Fibroblast of skin of right quadriceps (primary cell): ENCODE results near the gene DIS3L2.
"Not testable (repeated sequence)": the region's sequence is repeated elsewhere in the genome, so short reads cannot be mapped to it uniquely, and the experiment has no call there.

ENCODE experiments used
- DNase-seq: peaks from one replicate; pipeline ENCODE4 v3.0.0-alpha.2; 2013

The DIS3L2 gene

GRCh38 chr2:232363784-232364615 is 402.5 kb downstream of the DIS3L2 start:
- DNase-seq: peak; percentile 8

DNA sequence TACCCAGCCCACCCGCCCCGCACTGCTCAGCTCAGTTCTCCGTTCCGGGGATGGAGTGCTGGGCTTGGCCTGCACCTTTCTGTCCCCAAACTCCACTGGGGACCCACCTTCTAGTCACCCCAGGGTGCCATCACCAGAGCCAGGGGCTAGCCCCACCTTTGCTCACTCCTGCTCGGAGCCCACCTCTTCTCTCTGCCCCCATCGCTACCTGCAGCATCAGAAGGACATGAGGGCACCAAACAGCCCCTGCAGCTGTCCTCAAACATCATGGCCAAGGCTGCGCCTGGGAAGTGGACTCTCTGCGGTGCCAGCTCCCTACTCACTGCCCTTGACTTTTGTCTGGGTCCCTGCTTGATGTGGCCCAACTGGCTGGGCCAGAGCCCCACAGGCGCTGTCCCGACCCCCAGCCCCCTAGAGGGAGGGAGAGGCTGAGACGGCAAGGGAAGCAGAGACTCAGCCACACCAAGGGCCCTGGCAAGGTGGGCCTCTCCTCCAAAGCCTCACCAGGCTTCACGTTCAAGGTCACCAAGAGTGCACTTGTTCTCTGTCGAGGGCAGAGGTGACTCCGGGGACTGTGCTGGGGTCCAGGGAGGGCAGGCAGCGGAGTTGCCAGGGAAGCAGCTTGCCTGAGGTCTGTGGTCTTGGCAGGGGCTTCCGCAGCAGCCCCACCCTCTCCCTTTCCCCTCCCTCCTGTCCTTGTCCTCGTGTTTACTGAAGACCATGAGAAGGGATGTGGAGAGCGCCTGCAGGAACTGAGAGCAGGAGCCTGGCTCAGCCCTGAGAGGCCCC is 403.5 kb downstream of the DIS3L2 start:
- DNase-seq: not testable (repeated sequence)

GRCh38 chr2:232365621-232366321 is 404.3 kb downstream of the DIS3L2 start:
- peak; percentile 15 for DNase-seq

GRCh38 chr2:232366461-232366860 is 404.9 kb downstream of the DIS3L2 start:
- not testable (repeated sequence) for DNase-seq

GRCh38 chr2:232367016-232367415 is 405.5 kb downstream of the DIS3L2 start:
- no peak for DNase-seq

DNA sequence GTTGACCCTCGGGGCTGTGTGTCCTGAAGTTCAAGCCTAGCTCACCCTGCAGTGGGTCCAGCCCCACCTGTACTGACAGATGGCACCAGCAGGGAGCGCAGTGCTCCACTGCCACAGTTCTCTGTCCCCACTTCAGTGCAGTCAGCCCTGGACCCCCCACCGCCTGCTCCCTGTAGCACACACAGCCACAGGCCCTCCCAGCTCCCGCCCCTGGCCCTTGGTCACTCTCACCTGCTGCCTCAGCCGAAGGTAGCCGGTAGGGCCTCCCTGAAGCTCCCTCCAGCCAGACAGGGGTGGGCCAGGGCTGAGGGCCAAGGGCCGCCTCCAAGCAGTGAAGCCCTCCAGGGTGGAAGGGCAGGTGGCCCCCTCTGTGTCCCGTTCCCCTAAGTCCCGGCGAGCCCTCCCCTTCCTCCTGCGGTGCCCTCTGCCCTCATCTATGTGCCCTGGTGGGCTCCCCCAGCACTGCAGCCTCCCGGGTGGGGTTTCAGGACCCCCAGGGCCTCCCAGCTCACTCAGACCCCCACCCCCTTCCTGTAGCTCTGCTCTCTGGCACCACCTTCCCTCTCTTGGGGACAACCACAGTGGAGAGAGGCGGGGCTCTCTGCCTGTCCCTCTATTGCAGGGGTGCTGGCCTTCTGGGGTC is 406.2 kb downstream of the DIS3L2 start:
- DNase-seq: no peak

- peak; percentile 5 for DNase-seq
These were observed 406.8 kb downstream of the DIS3L2 start for GRCh38 chr2:232368311-232368731.

DNA sequence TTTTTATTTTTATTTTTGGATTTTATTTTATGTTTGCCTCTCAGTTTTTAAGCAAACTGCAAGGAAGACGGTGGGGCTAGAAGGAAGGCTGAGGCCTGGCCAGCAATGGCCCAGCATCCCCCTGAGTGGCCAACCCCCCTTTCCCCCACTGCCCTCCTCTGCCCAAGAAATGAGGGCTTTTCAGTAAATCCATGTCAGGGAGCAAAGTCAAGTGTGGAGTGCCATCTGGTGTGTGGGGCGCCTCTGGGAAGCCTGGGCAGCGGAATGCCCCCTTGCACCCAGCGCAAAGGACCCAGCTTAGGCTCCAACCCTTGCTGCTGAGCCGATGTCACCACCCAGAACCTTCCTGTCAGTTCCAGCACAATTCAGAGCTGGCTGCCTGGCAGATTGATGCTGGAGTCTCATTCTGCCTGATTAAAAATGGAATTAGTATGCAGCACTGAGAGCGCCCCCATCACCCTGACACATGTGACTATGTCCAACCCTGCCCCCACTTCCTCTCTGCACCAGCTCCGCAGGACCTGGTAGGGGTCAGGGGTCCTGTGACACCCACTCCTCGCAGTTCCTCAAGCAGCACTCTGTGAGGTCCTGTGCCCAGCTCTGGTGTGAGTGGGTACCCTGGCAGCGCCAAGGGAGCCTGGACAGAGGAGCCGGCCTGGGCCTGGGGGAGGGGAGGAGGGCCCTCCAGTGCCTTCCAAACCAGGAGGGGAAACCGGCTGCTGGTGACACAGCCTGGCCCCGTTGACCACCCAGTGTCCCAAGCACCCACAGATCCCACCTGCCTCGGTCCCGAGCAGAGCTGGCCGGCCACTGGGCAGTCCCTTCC is 407.8 kb downstream of the DIS3L2 start:
- DNase-seq: no peak

DNA sequence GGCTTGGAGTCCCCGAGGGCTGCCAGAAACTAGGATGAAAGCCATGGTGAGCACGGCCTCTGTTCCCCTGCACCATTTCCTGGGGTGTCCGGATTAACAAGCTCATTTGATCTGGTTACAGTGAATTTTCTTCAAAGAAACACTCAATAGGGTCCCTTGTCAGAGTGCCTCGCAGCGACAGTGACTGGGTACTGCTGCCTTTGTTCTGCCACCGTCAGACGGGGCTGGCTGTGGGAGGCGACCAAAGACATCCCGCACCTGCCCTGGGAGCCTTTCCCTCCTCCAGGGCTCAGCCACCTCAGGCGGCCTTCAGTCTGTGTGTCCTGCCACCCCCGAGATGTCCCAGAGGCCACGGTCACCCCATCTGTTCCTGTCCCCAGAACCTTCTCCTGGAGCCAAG is 408.5 kb downstream of the DIS3L2 start:
- not testable (repeated sequence) for DNase-seq

- peak; percentile 8 for DNase-seq
These were observed 411.0 kb downstream of the DIS3L2 start for GRCh38 chr2:232372231-232373208.

- no peak for DNase-seq
These were observed 412.8 kb downstream of the DIS3L2 start for GRCh38 chr2:232374356-232374755.

DNA sequence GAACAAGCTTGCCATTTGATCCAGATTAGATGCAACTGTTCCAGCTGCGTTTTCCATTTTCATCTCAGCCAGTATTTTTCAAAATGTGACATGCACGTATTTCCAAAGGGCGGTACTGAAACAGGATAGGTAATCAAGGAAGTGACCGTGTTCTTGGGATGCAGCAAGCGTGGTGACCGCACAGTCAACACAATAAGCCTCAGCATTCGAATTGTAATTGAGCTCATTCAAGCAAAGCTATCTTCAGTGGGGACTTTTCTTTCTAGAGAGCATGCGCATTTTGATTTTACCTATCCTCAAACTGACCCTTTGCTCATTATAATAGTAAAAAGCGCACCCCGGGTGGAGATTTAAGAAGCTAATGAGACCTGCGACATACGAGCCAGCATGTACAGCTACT is 413.7 kb downstream of the DIS3L2 start:
- no peak for DNase-seq

DNA sequence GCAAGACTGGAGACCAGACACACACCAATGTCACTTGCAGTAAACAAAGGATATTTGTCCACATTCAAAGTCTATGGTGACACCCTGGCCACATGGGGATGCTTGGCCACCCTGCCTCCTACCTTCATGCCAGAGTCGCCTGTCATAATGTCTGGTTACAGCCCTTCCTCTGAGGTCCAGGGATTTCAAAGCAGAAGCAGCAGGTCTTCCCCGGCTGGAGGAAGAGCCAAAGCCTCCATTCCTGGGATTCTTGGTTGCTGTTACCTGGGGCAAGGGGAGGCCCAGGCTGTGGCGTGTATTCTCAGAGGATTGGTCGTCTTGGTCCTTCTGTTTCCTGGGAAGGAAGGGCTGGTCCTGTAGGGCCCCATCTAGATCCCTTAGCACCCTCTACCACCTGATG is 414.7 kb downstream of the DIS3L2 start:
- no peak for DNase-seq

GRCh38 chr2:232376713-232377112 is 415.2 kb downstream of the DIS3L2 start:
- DNase-seq: no peak

DNA sequence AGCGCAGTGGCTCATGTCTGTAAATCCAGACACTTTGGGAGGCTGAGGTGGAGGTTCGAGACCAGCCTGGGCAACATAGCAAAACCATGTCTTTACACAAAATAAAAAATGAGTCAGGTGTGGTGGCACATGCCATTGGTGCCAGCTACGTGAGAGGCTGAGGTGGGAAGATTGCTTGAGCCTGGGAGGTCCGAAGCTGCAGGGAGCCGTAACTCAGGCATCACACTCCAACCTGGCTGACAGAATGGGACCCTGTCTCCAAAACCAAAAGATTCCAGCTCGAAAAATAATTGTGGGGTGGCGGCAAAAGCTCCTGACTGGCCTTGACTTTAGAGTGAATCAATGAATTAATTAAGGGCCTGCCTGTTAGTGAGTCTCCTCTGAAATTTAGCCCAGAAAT is 415.8 kb downstream of the DIS3L2 start:
- no peak for DNase-seq

GRCh38 chr2:232377841-232378734 is 416.6 kb downstream of the DIS3L2 start:
- no peak for DNase-seq

- not testable (repeated sequence) for DNase-seq
These were observed 417.2 kb downstream of the DIS3L2 start, which contains the start of gene ALPP for GRCh38 chr2:232378735-232379151. Gene ALPP, plus strand, starts transcription at chr2:232378751. Its CDS starts 52 bp downstream, at chr2:232378803.

- DNase-seq: not testable (repeated sequence)
These were observed 418.4 kb downstream of the DIS3L2 start for GRCh38 chr2:232379610-232380590.
